GM19023 (cell line): ENCODE data around the gene DOCK1.

ENCODE experiments used
- ATAC-seq: cut with Tn5 transposase; IDR thresholded peaks from one replicate; pipeline ENCODE4 v1.9.1; 2021; ENCODE audit warnings: mild to moderate bottlenecking, moderate library complexity; ENCODE audit not compliant: unreplicated experiment

DOCK1 gene

DNA sequence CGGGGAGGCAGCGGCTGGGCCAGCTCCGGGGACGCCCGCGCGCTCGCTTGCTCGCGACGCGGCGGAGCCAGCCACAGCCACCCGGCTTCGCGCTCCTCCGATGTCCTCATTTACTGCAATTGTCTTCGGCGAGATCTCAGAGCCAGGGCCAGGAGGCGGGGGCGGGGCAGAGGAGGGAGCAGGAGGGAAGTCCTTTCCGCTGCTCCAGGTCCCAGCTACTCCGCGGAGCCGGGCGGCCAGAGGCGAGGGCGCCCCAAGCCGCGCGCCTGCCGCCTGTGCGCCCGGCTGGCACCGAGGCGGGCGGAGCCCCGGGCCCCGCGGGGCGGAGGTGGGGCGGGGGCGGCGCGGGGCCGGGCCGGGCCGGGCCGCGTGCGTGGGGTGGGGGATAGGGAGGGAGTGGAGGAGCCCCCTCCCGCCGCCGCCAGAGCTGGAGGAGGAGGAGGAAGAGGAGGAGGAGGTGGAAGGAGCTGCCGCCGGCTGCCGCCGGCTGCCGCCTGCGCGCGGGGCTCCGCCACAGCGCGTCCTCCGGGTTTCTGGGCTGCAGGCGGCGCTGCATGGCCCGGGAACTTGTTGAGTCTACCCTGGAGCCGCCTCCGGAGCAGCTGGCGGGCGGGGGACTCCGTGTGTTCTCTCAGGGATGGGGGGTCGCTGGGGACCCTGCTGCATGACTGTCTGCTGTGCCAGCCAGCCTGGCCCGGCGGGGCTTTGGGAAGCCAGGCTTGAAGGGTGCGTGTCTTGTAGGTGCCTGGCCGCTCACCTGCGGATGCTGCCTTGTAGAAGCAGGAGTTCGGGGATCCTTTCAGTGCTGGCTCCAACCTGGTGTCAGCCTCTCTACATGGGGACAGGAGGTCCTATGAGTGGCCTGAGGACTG lies 291.3 kb downstream of the DOCK1 start, which contains the start of gene INSYN2A:
TSS of gene INSYN2A (minus strand) at position 310 of the 872 bp plus-strand sequence. CDS start 20,196 bp downstream, outside the sequence.
- no peak for ATAC-seq

DNA sequence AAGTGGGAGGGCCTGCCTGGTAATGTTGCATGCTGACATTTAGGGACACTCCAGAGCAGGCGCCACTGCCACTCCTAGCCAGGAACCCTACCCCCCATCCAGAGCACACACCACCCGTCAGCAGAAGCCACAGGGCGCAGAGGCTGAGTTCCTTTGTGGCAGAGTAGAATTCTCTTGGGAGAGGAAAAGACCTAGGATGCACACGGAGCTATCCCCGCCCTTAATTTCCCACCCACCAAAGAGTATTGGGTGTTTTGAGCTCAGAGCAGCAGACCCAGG lies 291.9 kb downstream of the DOCK1 start:
- no peak for ATAC-seq

- no peak for ATAC-seq
These were observed 293.1 kb downstream of the DOCK1 start for GRCh38 chr10:127198307-127198706.

DNA sequence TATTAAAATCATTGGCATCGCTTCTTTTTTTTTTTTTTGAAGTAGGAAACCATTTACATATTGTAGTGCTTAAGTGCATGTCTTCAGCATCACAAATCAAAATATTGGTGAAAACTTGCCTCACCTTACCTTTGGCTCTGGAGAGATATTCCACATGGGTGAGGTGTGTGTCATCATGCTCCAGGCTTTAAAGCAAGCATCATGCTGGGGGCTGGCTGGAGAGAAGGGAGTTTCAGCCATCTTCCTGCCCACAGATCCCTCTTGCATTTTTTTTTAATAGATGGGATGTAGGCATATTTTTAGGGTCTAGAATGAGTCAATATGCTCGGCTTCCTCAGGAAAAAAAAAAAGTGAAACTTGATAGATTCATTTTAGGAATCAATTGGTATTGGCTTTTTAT lies 293.5 kb downstream of the DOCK1 start:
- no peak for ATAC-seq

DNA sequence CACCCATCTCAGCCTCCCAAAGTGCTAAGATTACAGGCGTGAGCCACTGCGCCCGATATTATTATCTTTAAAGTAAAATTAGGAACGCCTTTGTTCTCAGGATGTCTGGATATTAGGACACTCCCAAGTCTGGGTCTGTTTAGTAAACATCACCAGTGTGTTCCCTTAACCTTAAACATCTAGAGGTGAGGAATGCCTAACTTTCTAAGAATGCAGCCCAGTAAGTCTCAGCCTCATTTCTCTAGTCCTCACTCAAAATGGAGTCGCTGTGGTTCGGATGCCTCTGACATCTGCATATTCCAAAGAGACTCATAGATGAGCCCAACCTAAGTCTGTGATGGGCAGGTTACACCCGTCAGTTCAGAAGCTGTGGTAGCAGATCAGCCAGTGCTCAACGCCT lies 295.4 kb downstream of the DOCK1 start:
- no peak for ATAC-seq

DNA sequence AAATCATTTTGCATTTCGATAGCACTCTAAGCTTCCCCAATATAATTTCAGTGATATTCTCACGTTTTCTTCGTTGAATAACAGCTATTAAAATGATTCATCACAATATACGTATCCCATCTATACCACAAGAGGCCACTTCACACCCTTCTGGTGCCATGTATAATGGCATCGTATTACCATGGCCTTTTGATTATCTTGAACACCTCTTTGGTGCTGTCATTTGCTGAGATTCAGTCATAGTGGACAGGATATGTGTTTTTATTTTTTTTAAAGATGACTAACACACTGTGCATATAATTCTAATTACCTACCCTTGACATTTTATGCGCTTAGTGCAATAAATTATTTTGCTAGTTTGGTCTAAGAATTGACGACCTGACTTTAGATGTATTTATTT lies 297.8 kb downstream of the DOCK1 start:
- ATAC-seq: no peak

- no peak for ATAC-seq
These were observed 301.9 kb downstream of the DOCK1 start for GRCh38 chr10:127207081-127207480.

GRCh38 chr10:127210936-127211466 lies 305.8 kb downstream of the DOCK1 start:
- no peak for ATAC-seq

GRCh38 chr10:127215866-127216265 lies 310.6 kb downstream of the DOCK1 start:
- ATAC-seq: no peak

DNA sequence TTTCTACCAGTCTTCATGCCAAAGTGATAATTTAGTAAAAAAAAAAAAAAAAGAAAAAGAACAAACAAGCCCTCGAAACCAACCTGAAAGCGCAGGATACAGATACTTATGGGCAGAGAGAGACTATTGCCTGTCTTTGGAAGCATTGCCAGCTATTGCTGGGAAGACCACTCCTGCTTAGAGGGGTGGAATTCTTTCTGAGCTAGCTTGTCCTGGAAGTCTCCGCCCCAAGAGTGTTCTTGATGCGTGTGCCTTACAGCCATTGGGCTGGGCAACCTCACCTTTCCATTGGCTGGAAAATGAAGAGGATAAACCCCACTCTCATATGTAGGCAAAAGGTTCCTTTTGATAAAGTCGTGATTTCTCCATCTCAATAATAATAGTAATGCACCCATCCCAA lies 311.0 kb downstream of the DOCK1 start:
- ATAC-seq: no peak

DNA sequence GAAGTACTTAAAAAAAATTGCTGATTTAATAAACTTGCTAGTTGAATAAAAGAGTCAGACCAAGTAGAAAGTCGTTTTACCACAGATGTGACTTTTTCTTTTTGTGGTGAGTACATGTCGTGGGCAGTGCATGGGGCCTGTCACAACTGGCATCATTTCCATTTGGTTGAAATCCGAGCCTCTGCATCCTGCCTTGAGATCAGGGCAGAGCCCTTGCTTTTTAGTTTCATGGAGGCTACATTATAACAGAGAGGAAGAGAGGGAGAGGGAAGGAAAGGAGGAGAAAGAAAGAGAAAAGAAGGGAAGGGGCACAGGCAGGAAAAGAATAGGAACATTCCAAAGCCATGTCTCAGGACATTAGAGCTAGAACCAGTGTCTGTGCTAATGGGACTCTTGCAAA lies 311.6 kb downstream of the DOCK1 start:
- ATAC-seq: no peak

GRCh38 chr10:127218658-127219057 lies 313.4 kb downstream of the DOCK1 start:
- ATAC-seq: no peak

- no peak for ATAC-seq
These were observed 316.1 kb downstream of the DOCK1 start for GRCh38 chr10:127221281-127221680.

- no peak for ATAC-seq
These were observed 321.8 kb downstream of the DOCK1 start for GRCh38 chr10:127227027-127227426.

DNA sequence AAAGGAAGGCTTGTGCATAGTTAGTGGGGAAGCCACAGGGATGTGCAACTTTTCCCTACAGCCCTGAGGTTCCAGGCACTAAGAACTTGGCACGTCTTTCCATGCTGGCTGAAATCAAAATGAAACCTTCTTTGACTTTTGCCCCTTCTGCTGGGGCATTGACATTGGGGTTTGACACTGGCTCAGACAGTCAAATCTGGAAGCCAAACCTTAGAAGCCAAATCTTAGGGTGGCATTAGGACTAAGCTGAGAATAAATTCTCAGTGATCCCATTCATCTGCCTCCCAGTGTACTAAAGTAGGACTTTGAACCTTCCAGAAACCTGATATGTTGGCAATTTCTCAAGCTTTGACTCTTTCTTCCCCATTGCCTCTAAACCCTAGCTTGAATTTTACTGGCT lies 322.4 kb downstream of the DOCK1 start:
- ATAC-seq: no peak

DNA sequence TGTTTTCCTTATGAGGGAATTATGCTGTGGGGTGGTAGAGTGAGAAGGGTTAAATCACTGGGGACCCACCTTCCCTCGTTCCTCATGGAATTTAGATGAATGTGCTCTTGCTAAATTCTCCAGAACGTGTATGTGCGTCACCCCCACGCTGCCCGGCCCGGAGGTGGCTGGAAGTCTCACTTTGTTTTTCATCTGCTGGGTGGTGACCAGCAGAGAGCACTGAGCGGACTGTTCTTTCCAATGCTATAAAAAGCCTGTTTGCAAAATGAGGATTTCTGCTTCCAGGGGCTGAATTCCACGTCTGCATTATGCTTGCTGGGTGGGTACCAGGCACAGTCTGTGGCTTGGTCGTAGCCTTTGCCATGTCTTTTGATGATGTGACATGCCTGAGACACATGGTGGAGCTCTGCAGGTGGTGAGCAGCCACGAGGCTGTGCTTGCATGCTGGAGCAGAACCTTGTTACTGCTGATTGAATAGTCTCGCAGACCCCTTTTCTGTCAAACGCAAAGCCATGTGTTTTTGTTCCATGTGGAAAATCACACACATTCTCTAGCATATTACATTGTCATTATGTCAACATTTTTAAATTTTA lies 323.1 kb downstream of the DOCK1 start:
- no peak for ATAC-seq

DNA sequence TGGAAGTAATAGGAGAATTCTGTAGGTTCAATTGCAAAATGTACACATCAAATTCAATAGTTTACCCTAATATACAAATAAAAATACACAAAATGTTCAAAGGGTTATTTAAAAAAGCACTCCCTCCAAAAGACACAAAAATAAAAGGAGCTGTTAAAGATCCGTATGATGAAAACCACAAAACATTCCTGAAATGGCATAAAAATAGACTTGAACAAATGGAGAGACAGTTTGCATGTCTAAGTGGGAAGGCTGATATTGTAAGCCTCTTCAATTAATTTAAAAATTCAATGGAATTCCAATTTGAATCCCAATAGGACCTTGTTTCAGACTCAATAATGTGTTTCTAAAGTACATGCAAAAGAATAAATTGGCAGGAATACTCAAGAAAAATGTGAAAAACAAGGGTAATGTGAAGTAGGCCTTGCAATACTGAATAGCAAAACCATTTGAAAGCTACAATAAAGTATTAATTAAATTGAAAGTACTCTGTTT lies 329.1 kb downstream of the DOCK1 start:
- no peak for ATAC-seq

DNA sequence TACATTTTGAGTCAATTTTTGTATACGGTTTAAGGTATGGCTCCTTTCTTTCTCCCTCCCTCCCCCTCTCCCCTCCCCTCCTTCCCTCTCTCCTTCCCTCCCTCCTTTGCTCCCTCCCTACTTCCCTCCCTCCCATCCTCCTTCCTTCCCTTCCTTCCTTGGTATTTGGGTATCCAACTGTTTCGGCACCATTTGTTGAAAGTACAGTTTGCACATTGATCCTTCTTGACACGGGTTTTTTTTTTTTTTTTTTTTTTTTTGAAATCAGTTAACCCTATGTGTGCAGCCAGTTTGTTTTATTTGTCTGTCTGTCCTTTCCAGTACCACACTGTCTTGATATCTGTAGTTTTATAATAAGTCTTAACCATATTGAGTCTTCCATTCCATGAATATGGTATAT lies 331.0 kb downstream of the DOCK1 start:
- ATAC-seq: no peak

DNA sequence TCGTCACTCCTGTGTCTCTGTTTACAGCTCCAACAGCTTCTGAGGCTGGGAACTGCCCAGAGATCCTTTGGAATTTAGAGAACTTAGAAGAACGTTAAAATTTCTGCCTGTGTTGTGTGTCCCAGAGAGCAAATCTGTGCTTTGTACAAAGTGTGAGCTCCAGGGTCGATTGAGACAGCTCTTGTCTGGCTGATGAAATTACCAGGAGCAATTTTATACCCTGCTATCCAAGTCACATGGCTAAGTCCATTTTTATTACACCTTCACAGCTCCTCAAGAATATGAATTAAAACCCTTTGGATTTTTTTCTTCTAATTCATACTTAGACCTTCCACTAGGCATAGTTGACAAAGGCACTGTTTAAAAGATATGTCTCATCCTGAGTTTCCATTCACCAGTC lies 337.7 kb downstream of the DOCK1 start:
- no peak for ATAC-seq

DNA sequence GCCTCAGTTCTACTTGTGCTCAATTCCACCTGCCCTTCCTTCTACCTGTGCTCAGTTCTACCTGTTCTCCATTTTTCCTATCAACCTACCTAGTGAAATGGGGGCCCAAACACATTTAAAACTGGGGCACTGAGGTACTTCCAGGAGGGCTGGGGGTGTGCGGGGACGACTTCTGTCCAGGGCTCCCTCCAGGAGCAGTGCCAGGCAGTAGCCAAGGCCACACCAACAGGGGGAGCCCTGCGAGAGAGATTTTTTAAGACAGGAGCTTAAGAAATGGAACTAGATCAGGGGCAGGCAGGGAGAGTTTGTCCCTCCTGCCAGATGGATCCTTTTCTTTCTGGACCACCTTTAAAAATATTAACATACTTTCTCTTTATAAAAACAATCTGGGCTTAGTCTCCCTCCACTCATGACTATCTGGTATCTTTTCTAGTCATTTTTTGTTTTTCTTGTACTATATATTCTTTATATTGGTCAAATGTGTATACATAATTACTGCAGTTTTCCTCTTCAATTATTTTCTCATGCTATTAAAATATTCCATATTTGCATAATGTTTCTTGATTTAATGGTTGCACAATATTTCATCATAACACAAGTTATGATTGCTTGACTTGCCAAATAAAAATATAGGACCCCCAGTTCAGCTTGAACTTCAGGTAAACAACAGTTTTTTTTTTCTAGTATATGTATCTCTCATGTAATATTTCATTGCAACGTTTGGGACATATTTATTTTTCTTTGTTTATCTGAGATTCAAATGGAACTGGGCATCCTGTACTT lies 338.5 kb downstream of the DOCK1 start:
- no peak for ATAC-seq

GRCh38 chr10:127245456-127245855 lies 340.2 kb downstream of the DOCK1 start:
- no peak for ATAC-seq
